Karpas-422 (cell line): Measurements from ENCODE around the gene VSTM5. TPM values are rescaled to one million over a fixed set of nuclear protein-coding genes. Genes with fewer than 3 reads are reported as not detected.
"Not testable (repeated sequence)": the region's sequence is repeated elsewhere in the genome, so short reads cannot be mapped to it uniquely, and the experiment has no call there.

ENCODE experiments used
- DNase-seq: peaks from one replicate; pipeline ENCODE4 v3.0.0-alpha.2; 2015
- H2AFZ ChIP-seq: fragments of 200-600 bp; sonication (generic); 2 replicates; pipeline ENCODE4 v1.6.1; 2014; ENCODE audit warnings: antibody characterized with exemption, low read length, mixed read lengths
- H3K27ac ChIP-seq: fragments of 200-600 bp; sonication (generic); 2 replicates; pipeline ENCODE4 v1.5.1; 2014; ENCODE audit warnings: mild to moderate bottlenecking, low read length, moderate library complexity
- H3K27me3 ChIP-seq: fragments of 200-600 bp; sonication (generic); 2 replicates; pipeline ENCODE4 v1.6.1; 2014; ENCODE audit warnings: low read length, mixed read lengths
- H3K36me3 ChIP-seq: fragments of 200-600 bp; sonication (generic); 2 replicates; pipeline ENCODE4 v1.6.1; 2014; ENCODE audit warnings: low read length, mixed read lengths; ENCODE audit not compliant: insufficient read depth
- H3K4me1 ChIP-seq: fragments of 200-600 bp; sonication (generic); 2 replicates; pipeline ENCODE4 v1.6.1; 2014; ENCODE audit warnings: mild to moderate bottlenecking, low read length, mixed read lengths
- H3K4me2 ChIP-seq: fragments of 200-600 bp; sonication (generic); 2 replicates; pipeline ENCODE4 v1.6.1; 2014; ENCODE audit warnings: low read length, low read depth, mild to moderate bottlenecking; ENCODE audit not compliant: poor library complexity, severe bottlenecking
- H3K4me3 ChIP-seq: fragments of 200-600 bp; sonication (generic); 2 replicates; pipeline ENCODE4 v1.5.1; 2014; ENCODE audit warnings: mild to moderate bottlenecking, antibody characterized with exemption, low read length, mixed read lengths
- H3K79me2 ChIP-seq: fragments of 200-600 bp; sonication (generic); 2 replicates; pipeline ENCODE4 v1.6.1; 2014; ENCODE audit warnings: mild to moderate bottlenecking, low read length, mixed read lengths
- H3K9ac ChIP-seq: fragments of 200-600 bp; sonication (generic); 2 replicates; pipeline ENCODE4 v1.6.0; 2014; ENCODE audit warnings: low read length
- H3K9me2 ChIP-seq: fragments of 200-600 bp; sonication (generic), shearing (Covaris generic); replicated peaks from 2 replicates; pipeline ENCODE4 v1.6.0; 2014; ENCODE audit warnings: mild to moderate bottlenecking, low read length, moderate library complexity; ENCODE audit not compliant: insufficient read depth
- H3K9me3 ChIP-seq: fragments of 300-700, 200-600 bp; sonication (generic); 2 replicates; pipeline ENCODE4 v1.6.1; 2014; ENCODE audit warnings: low read length, mixed read lengths
- H4K20me1 ChIP-seq: fragments of 200-600 bp; sonication (generic); 2 replicates; pipeline ENCODE4 v1.6.1; 2014; ENCODE audit warnings: mild to moderate bottlenecking, antibody characterized with exemption, low read length, low read depth; ENCODE audit not compliant: insufficient read depth
- small RNA-seq: library from RNA; depleted of rRNA; stranded (forward); fragments of <200 nt; gene quantifications from one replicate; pipeline ENCODE3, GENCODE V24; 2014
- total RNA-seq: library from RNA; depleted of rRNA; stranded (reverse); fragments of >200 nt; shearing (Covaris generic); gene quantifications from 2 replicates; pipeline ENCODE4 v1.2.3, GENCODE V29; 2014; ENCODE audit warnings: low replicate concordance; rRNA removed

Gene VSTM5
- total RNA-seq, 1 experiment from 2014 or later, result not detected

GRCh38 chr11:93774560-93774959, 75.9 kb downstream of the VSTM5 start:
- H3K27ac ChIP-seq, H3K36me3 ChIP-seq, H3K27me3 ChIP-seq, H2AFZ ChIP-seq, H4K20me1 ChIP-seq, H3K9me2 ChIP-seq, H3K9ac ChIP-seq, DNase-seq, H3K4me1 ChIP-seq, H3K4me2 ChIP-seq, H3K9me3 ChIP-seq, H3K79me2 ChIP-seq, H3K4me3 ChIP-seq: not testable (repeated sequence)

- Histone ChIP-seq H3K36me3 (no peaks in the 10 kb centered on the region), H3K79me2 (peaks cover 3% of the 10 kb centered on the region; the same call in 1 of the 2 replicates), H4K20me1 (no peaks in the 10 kb centered on the region), H3K4me2 (no peak overlapping the region), H3K27ac (no peak overlapping the region), H3K4me3 (no peak overlapping the region), H3K9ac (no peak overlapping the region), H3K27me3 (no peaks in the 10 kb centered on the region), H3K4me1 (no peaks in the 10 kb centered on the region), H3K9me3 (no peaks in the 10 kb centered on the region), H2AFZ (no peak overlapping the region), H3K9me2 (no peaks in the 10 kb centered on the region)
- no peak for DNase-seq
Measured at GRCh38 chr11:93773601-93774200, 76.7 kb downstream of the VSTM5 start.

- no peaks in the 10 kb centered on the region for H3K4me1 ChIP-seq
- DNase-seq, result no peak
- no peaks in the 10 kb centered on the region for H3K9me3 ChIP-seq
- no peaks in the 10 kb centered on the region for H3K9me2 ChIP-seq
- no peaks in the 10 kb centered on the region for H3K27me3 ChIP-seq
- H3K9ac ChIP-seq, result no peak overlapping the region
- H4K20me1 ChIP-seq, result no peaks in the 10 kb centered on the region
- peaks cover 3% of the 10 kb centered on the region; the same call in 1 of the 2 replicates for H3K79me2 ChIP-seq
- no peak overlapping the region for H3K4me2 ChIP-seq
- no peak overlapping the region for H3K4me3 ChIP-seq
- H2AFZ ChIP-seq, result no peak overlapping the region
- H3K27ac ChIP-seq, result no peak overlapping the region
- H3K36me3 ChIP-seq, result no peaks in the 10 kb centered on the region
Measured at GRCh38 chr11:93773045-93773477, 77.4 kb downstream of the VSTM5 start.

GRCh38 chr11:93772123-93772522, 78.3 kb downstream of the VSTM5 start:
- Histone ChIP-seq H3K4me2 (no peak overlapping the region), H3K4me3 (no peak overlapping the region), H3K4me1 (no peaks in the 10 kb centered on the region), H3K9me2 (no peaks in the 10 kb centered on the region), H3K79me2 (peaks cover 3% of the 10 kb centered on the region; the same call in 1 of the 2 replicates), H3K27me3 (no peaks in the 10 kb centered on the region), H3K27ac (no peak overlapping the region), H4K20me1 (no peaks in the 10 kb centered on the region), H3K9ac (no peak overlapping the region), H2AFZ (no peak overlapping the region), H3K9me3 (peaks cover 1% of the 10 kb centered on the region; the same call in 1 of the 2 replicates), H3K36me3 (no peaks in the 10 kb centered on the region)
- no peak for DNase-seq

DNA sequence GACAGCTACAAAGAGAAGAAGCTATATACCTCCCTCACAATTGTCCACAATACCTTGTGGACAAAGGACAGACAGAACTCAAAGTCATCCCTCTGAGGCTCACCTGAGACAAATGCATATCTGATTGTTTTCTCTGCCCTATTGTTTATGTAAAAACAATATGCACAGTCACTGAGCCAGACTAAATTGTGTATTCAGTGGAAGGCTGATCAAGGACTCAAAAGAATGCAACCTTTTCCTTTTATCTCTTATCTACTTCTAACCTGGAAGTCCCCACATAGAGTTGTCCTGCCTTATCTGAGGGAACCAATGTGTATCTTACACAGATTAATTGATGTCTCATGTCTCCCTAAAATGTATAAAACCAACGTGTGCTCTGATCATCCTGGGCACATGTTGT, 80.3 kb downstream of the VSTM5 start:
- Histone ChIP-seq H3K36me3 (no peaks in the 10 kb centered on the region; the same call in 1 of the 2 replicates), H3K27me3 (no peaks in the 10 kb centered on the region), H3K9ac (no peak overlapping the region), H3K79me2 (no peaks in the 10 kb centered on the region), H3K27ac (no peak overlapping the region), H2AFZ (no peak overlapping the region), H3K9me2 (no peaks in the 10 kb centered on the region), H4K20me1 (no peaks in the 10 kb centered on the region), H3K4me3 (no peak overlapping the region), H3K4me2 (no peak overlapping the region), H3K4me1 (no peaks in the 10 kb centered on the region), H3K9me3 (peaks cover 3% of the 10 kb centered on the region; the same call in 1 of the 2 replicates)
- no peak for DNase-seq

Small RNAs within 50 kb of the gene (small RNA-seq; reads per million reads assigned to genes)
- gene RF00019, result not detected

Other genes starting within 250 kb of the VSTM5 start
- 43.3 and 96.8 TPM in 2 replicates for gene CEP295, start 188.9 kb downstream of the VSTM5 start, total RNA-seq
- gene TAF1D, start 109.1 kb downstream of the VSTM5 start, total RNA-seq, result 289 and 429 TPM in 2 replicates
- 44.0 and 81.4 TPM in 2 replicates for gene C11orf54, start 108.9 kb downstream of the VSTM5 start, total RNA-seq
- 62.0 and 77.4 TPM in 2 replicates for gene MED17, start 66.3 kb downstream of the VSTM5 start, total RNA-seq
- gene HEPHL1, start 170.7 kb upstream of the VSTM5 start, total RNA-seq, result not detected in 2 replicates